ENCODE results near the gene JAG1. TPM values are rescaled to one million over a fixed set of nuclear protein-coding genes. Genes with fewer than 3 reads are reported as not detected.

JAG1 gene
- total and polyA plus RNA-seq, 9 of the 15 experiments (the other 6 are each of a cell fraction or from before 2014, with no cell fraction given): 0.04 to 0.40 (median 0.07) TPM

- no peak for TF ChIP-seq NR0B1 (IDR thresholded peaks at IDR 0.05; ENCODE audit: partially characterized antibody)
- TF ChIP-seq BACH1 (tag; IDR thresholded peaks at IDR 0.05): no peak
- no peak for TF ChIP-seq TAL1 (IDR thresholded peaks at IDR 0.05)
- TF ChIP-seq ILK (tag; IDR thresholded peaks at IDR 0.05; ENCODE audit: borderline replicate concordance, low read depth): no peak
- no peak for TF ChIP-seq NFRKB (IDR thresholded peaks at IDR 0.05; ENCODE audit: low read depth)
- no peak for TF ChIP-seq THRA (IDR thresholded peaks at IDR 0.05)
- TF ChIP-seq CC2D1A (IDR thresholded peaks at IDR 0.05): no peak
- TF ChIP-seq VEZF1 (CRISPR knock-in tag; IDR thresholded peaks at IDR 0.05): no peak
- Histone ChIP-seq H4K20me1 (replicated peaks; ENCODE audit: control insufficient read depth, insufficient read depth, low read length) (no peaks in the 10 kb centered on the region), H3K4me1 (replicated peaks in 1 of 2; ENCODE audit: control insufficient read depth in 2 of 2, insufficient read depth in 2 of 2, low read length in 2 of 2) (no peaks in the 10 kb centered on the region), H2AFZ (ENCODE audit: low read depth, low read length) (no peak overlapping the region), H3K79me2 (ENCODE audit: control insufficient read depth, insufficient read depth, low read length) (no peaks in the 10 kb centered on the region), H3K4me2 (ENCODE audit: insufficient read depth, low read length) (no peak overlapping the region), H3K9ac (ENCODE audit: insufficient read depth in 1 of 2, low read depth in 2 of 2, low read length in 2 of 2) (no peak overlapping the region), H3K27me3 (ENCODE audit: control insufficient read depth in 2 of 2, insufficient read depth in 2 of 2, low read length in 2 of 2) (peaks cover 0 to 35% of the 10 kb centered on the region in 2 experiments; a peak in 2 of 5 replicates), H3K9me3 (replicated peaks; ENCODE audit: control insufficient read depth, insufficient read depth, low read depth, low read length) (no peaks in the 10 kb centered on the region), H3K4me3 (no peak overlapping the region), H3K9me1 (ENCODE audit: control insufficient read depth, insufficient read depth, low read length) (no peaks in the 10 kb centered on the region), H3K36me3 (ENCODE audit: control insufficient read depth, insufficient read depth, low read length) (no peaks in the 10 kb centered on the region), H3K27ac (ENCODE audit: extremely low read depth, low read depth, low read length) (no peak overlapping the region)
- no peak for DNase-seq (ENCODE audit: extremely low read depth in 1 of 4, low spot score in 3 of 4)
- FAIRE-seq: no peak
- no TSS peak for BruUV-seq (replicated peaks)
- intact Hi-C loops (cut with micrococcal nuclease): no loop called here
- CTCF ChIA-PET (ENCODE audit: low intra/inter-chr PET ratio): no interaction called here
- ATAC-seq: no peak
- WGBS (ENCODE audit: insufficient coverage, low coverage, missing lambda C conversion rate): 5% methylated on average over 13 of the region's 15 CpGs
- POLR2A ChIA-PET: no interaction called here
- in situ Hi-C loops (cut with MboI): no loop called here
These were observed 17.8 kb downstream of the JAG1 start for GRCh38 chr20:10655720-10656669.

Data from K562 (cell line).